GM18861 (cell line): Measurements from ENCODE around the gene SAPCD2.
A peak's percentile ranks its signal among the peaks of the same experiment; 100 is the strongest.

Experiments
- ATAC-seq: cut with Tn5 transposase; IDR thresholded peaks from one replicate; pipeline ENCODE4 v1.9.1; 2021; ENCODE audit not compliant: unreplicated experiment

The SAPCD2 gene

DNA sequence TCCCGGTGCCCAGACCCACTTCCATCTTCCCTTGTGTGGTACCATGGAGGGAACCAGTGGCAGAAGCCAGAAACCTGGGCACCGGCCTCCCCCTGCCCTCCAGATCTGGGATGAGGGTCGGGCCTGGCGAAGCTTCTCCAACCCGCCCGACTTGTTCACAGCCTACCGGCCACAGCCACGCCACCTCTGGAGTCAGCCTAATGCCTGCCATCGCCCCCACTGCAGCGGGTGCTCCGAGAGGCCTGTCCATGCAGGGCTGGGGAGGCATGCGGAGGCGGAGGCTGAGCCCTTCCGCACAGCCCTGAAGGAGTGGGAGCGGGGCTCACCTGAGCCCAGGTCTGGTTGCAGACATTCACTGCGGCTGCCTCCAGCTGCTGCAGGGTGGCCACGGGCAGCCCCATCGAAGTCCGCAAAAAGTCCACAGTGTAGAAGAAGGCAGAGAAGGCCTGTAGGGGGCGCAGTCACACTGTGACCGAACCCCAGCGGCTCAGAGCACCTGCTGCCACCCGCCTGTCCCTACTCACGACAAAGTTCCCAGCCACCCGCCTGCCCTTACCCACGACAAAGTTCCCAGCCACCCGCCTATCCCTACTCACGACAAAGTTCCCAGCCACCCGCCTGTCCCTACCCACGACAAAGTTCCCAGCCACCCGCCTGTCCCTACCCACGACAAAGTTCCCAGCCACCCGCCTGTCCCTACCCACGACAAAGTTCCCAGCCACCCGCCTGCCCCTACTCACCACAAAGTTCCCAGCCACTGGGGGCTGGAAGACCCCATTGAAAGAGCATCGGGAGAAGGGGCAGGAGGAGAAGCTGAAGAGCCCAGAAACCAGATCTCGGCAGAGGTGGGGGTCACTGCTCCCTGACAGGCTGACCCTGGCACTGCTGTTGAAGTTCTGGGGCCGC is 20.6 kb downstream of the SAPCD2 start:
- ATAC-seq, result no peak

DNA sequence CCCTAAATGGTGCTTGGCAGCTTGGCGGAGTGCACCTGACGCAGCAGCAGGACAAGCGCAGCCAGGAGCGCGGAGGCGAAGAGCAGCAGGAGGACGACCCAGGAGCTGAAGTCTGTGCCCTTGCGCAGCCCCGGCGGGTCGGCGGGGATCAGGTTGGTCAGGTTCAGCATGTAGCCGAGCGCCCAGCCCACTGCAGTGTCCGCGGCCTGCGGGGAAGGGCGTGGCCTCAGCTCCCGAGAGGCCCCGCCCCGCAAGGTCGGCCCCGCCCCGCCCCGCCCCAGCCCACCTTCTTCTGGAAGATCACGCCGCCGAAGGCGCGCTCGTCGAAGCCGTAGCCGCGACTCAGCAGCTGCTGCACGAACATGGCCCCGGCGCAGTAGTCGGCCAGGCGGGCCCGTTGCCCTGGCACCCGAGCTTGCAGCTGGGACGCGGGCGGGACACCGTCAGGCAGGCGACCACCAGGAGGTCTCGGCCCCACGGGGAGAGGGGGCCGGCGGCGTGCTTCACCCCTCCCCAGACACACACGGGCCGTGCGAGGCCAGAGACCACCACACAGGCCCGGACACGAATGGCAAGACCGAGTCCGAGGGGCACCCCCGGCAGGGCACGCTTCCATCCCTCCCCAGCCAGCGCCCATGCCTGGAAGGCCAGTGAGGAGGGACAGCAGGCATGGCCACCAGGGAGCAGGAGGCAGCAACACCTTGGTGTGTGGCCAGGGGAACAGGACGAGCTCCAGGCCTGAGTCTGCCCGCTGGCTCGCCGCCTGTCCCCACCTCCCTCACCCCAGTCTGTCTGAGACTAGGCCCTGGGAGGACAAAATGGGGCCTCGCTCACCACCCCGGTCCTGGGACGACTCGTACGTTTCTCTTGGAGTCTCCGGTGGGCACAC is 21.5 kb downstream of the SAPCD2 start:
- ATAC-seq, result no peak

DNA sequence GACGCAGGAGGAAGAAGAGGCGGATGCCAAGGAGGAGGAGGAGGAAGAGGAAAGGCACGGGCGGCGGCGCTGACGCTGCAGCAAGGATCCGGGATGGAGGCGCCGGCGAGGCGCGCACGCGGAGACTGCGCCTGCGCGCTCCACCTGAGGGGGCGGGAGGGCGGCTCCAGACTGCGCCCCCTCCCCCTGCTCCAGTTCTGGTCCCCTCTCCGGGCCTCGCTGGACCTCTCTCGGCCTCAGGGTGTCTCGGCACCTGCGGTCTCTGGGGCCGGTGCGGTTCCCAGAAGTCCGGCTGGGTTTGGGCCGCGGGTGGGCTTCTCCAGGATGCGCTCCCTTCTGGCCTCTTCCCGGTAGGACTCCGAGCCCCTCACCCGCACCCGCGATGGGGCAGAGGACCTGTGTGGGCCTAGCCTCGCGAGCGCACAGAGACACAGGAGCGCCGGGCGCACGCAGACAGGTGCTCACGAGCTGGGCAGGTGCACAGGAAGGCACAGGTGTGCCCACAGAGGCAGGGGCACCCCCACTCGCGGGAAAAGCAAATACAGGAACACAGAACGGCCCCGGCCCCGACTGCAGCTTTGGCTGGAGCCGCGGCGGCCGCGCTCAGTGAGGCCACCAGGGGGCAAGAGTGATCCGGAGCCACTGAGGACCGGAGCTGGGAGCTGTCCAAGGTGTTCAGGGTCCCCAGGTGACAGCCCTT is 24.1 kb downstream of the SAPCD2 start, which contains the start of gene NPDC1:
Gene NPDC1 (minus strand): TSS at position 90 of the 700 bp plus-strand sequence. CDS start 188 bp downstream, outside the sequence.
- ATAC-seq, result no peak

DNA sequence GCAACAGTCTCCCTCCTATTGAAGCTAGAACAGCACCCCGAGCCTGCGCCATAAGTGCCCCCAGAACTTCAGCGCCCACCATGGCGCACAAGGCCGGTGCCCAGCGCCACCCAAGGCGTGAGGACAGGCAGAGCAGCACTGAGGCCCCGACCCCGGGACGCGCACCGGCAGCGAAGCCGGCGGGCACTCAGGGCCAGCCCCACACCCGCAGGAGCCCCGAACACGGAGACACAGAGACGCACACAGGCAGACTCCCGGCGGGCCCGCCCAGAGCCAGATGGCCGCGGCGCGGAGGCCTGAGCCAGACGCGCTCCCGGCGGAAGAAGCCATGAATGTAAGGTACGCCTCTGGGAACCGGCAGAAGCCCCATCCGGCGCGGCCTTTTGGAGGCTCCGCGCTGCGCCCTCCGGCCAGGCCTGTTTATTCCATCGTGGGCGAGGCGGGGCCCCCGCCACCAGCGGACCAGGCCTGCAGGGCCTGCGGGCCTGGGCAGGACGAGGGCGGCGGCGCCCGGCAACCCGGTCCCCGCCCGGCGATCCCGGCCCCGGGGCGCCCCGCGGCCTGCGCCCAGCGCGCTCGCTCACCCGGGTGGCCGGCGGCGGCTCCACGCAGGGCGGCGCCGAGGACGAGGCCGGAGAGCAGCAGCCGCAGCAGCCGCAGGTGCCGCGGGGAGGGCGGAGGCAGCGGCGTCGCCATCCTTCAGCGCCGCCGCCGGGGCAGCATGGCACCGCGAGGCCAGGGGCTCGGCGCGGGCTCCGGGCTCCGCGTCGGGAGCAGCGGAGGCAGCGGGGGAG is 24.9 kb downstream of the SAPCD2 start:
- ATAC-seq, result no peak

DNA sequence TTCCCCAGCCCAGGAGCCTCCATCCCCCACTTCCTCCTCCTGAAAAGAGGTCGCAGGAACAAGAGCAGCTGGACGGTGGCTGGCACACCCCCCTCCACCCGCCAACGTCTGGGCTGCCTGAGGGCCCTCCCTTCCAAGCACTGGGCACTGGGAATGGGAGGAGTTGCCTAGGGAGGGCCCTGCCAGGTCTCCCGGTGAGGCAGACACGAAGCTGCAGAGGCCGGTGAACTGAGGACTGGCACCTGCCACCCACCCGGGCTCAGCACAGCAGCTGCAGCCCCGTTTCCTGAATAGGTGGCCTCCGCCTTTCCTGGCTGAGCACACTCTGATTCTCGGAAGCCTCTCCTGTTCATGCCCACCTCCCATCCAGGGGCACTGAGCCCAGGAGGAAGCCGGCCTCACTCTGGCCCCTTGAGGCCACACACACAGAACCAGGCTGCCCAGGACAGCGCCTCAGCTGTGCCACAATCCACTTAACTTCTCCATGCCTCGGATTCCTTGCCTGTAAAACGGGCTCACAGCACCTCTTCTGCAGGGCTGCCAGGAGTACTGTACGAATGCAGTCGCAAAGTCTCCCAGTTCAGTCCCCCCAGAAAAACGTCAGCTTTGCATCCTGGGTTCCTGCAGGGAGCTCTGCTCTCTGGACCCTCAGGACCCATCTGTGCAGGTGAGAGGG is 25.7 kb downstream of the SAPCD2 start:
- ATAC-seq, result no peak

DNA sequence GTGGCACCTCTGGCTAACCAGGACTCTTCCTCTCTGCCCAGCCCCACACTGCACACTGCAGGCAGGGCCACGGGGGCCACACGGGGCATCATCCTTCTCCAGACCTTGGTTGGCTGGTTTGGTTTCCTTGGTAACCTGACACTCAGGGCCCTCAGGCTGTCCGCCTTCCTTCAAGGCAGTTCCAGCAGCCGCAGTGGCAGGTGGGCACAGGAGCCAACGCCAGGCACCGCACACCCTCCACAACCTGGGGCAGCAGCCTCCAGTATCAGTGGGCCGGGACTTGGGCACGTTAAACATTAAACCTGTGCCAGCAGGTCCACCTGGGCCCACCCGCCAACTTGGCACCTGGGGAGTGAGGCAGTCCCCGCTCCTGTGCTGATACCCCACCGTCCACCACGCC is 26.3 kb downstream of the SAPCD2 start:
- no peak for ATAC-seq

DNA sequence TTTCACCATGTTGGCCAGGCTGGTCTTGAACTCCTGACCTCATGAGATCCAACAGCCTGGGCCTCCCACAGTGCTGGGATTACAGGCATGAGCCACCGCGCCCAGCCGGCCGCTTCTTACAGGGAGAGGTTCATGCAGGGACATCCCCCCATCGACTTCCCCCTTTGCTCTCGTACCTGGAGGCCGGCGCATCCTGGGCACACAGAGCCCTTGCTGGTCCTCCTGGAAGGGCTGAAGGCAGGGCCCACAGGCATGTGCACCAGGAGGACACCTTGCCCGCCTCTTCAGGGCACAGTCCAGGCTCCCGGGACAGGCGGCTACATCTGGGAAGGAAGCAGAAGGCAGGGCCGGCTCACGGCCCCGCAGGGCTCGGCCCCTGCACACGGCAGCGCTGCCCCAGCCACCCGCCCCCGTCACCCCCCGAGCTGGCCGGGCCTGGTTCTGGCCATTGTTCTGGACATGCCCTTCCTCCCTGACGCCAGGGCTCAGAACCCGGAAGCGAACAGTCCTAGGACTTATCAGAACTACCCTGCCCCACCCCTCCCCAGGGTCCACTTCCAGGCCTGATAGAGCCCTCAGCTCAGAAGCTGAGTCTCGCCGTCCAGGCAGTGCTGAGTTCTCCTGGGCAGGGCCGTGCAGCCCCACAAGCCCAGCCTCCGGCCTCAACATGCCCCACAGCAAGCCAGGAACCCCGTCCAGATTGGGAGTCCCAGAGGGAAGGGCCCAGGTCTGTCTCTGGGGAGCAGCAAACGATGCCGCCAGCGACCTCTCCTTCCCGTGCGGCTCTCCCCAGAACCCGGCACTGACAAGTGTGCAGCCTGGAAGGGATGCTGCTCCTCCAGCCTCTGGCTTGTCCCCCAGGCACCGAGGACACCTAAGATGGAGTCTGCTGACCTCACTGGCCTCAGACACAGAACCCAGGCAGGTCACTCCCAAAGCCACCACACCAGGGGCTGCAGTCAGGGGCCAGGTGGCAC is 27.3 kb downstream of the SAPCD2 start:
- ATAC-seq, result no peak

DNA sequence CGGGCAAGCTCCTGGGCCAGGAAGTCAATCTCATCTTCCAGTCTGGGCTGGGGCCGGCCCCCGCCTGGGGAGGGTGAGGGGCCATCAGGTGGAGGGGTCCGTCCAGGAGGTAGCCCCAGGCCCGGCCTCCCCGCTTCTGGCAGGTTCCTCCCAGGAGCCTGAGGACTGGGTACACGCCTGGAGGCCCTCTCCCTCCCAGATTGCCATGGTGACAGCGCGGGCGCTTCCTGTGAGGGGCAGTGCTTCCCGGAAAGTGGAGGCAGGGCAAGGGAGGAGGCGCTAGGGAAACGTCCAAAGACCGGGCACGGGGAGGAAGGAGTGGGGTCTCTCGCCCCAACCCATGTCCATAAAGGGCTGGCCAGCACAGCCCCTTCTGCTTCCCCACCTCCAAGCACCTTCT is 29.2 kb downstream of the SAPCD2 start:
- no peak for ATAC-seq

DNA sequence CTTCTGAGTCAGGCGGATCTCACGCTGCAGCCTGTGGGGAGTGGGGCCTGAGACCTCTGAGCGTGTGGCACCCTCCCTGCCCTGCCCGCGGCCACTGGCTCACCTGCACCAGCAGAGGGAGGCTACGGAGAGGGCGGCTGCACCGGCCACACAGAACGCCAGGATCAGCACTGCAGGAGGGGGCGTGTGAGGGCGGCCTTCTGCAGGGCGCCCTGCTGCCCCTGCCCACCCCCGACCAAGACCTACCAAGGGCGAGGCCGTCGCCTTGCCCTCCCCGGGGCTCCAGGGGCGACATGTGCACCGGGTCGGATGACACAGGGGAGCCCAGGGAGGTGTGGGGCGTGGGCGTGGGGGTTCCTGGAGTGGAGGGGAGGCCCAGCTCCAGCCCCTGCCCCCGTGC is 29.8 kb downstream of the SAPCD2 start:
- no peak for ATAC-seq

DNA sequence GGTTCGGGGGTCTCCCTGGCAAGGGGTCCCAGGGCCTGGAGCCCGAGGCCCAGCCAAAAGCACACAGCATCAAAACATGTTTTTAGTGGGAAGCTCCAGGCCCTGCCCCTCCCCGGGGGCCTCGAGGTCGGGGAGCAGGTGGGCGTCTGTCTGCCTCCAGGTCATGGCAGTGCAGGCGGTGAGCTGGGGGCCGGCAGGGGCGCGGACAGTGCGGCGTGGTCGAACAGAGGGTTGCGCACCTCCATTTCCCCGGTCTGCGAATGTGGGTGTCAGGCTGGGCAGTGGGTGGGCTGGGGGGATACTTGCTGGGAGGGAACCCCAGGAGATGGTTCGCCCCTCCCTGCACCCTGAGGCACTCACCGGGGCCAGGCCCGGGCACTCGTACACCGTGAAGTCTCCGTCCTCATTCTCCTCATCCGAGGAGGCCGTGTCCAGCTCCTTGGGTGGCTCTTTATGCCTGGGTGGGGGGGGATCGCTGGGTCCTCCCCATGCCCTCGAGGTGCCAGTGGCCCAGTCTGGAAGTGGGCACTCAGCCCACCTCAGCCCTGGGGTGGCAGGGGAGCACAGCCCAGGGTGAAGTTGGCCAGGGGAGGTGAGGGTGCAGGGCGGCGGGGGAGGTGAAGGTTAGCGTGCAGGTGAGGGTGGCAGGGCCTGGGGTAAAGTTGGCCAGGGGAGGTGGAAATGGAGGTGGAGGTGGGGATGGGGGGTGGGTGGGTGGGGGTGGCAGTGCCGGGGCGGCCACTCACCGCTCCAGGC is 30.6 kb downstream of the SAPCD2 start:
- ATAC-seq, result no peak

DNA sequence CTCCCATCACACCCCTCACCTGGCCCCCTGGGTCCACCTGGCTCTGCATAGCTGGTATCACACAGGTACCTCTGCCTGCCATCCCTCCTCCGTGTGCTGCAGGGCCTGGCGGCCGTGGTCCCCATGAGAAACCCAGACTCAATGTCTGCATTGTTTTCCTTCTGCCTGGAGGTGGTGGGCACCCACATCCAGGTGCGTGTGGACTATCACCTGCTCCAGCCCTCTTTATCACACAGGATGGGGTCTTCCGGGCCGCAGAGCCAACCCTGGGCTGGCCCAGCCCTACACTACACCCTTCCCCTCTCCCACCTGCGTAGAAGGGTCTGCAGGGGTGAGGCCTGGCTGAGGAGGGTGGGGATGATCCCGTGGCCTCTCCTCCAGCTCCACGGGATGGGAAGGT is 31.4 kb downstream of the SAPCD2 start:
- ATAC-seq, result no peak

DNA sequence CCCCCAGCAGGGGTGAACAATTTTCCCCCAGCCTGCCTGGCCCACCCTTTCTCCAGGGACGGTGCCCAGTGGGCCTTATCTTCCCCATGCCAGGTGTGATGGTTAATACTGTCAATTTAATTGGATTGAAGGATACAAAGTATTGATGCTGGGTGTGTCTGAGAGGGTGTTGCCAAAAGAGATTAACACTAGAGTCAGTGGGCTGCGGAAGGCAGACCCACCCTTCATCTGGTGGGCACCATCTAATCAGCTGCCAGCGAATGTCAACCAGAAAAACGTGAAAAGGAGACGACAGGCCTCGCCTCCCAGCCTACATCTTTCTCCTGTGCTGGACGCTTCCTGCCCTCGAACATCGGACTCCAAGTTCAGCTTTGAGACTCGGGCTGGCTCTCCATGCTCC is 32.9 kb downstream of the SAPCD2 start:
- no peak for ATAC-seq

DNA sequence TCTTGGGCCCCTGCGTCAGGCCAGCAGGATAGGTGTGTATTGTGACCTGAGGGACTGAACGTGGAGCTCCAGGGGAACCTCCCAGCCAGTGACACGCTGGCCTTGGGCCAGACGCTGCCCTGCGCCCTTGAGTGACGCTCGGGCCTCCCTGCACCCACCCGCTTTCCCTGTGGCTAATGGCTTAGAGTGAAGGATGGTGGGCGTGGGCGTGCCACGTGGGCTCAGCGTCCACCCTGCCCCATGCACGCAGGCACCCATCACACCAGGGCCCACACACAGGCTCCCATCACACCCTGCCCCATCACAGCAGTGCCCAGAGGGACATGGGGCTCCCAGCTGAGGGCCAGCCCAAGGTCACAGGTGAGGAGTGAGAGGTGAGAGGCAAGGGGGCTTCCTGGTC is 33.3 kb downstream of the SAPCD2 start:
- ATAC-seq, result no peak

DNA sequence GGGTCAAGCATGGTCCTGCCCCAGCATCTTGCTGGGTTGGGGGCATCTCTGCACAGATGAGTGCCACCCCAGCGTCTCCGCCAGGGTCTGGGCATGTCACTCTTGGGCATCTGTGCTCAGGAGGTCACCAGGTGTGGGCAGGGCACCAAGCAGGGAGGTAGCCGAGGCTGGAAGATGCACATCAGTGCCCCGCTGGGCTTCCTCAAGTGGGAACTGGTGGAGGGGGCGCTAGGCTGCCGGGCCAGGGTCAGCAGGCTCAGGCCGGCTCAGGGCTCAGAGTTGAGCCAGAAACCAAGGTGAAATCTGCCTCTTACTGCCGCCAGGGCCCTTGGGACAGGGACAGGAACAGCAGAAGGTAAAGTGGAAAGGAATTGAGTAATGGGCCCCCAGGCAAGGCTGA is 34.4 kb downstream of the SAPCD2 start:
- no peak for ATAC-seq

DNA sequence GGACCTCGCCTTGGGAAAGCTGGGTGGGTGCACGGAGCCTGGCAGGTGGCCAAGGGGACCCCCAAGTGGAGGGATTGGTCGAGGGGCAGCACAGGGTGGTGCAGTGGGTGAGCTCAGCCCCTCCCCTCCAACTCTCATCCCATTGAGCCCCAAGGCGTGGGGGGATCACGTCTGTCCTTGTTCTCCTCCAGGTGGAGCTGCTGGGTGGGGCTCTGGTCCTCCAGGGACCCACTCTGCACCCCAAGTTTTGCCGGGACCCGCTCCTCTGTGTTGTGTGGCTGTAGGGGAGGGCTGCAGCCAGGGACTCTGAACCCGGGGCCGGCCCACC is 34.9 kb downstream of the SAPCD2 start:
- no peak for ATAC-seq

DNA sequence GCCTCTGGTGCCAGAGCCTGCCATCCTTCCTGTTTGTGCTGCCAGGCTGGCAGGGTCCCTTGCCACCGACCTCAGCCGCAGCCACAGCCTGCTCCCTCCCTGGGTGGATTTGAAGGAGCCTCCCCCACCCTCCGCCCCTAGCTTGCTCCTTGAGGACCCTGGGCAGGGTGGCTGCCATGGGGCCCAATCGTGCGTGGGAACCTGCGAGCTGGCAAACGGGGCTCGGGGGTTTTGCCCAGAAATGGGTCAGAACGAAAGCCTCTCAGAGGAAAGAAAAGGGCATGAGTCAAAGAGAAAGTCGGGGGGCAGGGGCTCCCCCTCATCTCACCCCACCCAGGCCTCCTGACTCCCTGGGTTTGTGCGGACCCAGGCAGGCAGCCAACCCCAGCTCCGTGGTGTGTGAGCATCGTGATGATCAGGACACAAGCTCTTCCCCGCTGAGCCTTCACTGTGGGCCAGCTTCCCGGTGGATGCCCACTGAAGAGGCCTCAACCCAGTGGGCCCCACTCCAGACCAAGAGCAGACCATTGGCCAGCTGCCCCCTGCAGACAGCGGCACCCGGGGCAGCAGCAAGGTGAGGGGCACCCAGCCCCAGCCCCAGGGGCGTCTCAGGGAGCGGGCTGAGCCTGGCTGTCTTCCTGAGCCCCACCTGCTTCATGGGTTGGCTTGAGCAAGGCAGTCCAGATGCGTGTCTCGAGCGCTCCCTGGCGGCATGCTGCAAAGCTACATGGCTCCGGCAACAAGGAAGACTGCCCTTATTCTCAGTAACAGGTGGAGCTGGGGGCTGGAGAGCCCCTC is 35.4 kb downstream of the SAPCD2 start:
- ATAC-seq, result peak; percentile 30

DNA sequence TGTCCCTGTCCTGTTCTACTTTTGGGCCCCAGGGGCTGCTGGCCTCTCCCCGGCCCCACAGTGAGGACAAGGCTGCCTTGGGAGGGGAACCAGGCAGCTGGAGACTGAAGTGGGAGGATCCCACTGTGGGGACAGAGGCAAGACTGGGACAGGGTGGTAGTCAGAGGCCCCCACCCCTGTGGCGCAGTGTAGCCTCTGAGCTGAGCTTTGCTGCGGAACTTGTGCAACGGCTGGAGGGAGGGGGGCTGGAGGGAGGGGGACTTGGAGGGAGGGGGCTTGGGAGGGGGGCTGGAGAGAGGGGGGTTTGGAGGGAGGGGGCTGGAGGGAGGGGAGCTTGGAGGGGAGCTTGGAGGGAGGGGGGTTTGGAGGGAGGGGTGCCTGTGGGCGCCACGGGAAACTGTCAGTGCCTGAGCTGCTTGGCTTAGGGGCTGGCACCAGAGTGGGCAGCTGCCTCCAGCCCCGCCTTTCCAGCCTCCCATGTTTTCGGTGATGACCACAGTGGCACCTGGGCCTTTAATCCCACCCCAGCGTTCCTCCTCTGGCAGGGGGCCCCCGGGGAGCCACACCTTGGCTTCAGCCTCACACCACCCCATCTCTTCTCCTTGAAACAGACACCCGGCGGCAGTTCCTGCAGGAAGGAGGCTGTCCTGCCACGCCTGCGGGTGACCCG is 36.2 kb downstream of the SAPCD2 start:
- ATAC-seq, result peak; percentile 7
